Neural crest cell (in vitro differentiated cells): ENCODE measurements around the gene RCOR1. TPM values are rescaled to one million over a fixed set of nuclear protein-coding genes. Genes with fewer than 3 reads are reported as not detected.

ENCODE experiments used
- DNase-seq: peaks from one replicate; pipeline ENCODE4 v3.0.0; 2021; ENCODE audit warnings: low read depth, mixed read lengths, low spot score
- H3K27ac Mint-ChIP-seq: one replicate; pipeline ENCODE4 v1.8.0; 2021; ENCODE audit warnings: mild to moderate bottlenecking, mixed read lengths; ENCODE audit not compliant: unreplicated experiment
- H3K27me3 Mint-ChIP-seq: 2 replicates; pipeline ENCODE4 v1.8.0; 2021; ENCODE audit warnings: low read depth, mild to moderate bottlenecking, mixed read lengths
- H3K36me3 Mint-ChIP-seq: 2 replicates; pipeline ENCODE4 v1.8.0; 2021; ENCODE audit warnings: low read depth, mild to moderate bottlenecking, mixed read lengths
- H3K4me1 Mint-ChIP-seq: 2 replicates; pipeline ENCODE4 v1.8.0; 2021; ENCODE audit warnings: mixed read lengths
- H3K4me3 Mint-ChIP-seq: one replicate; pipeline ENCODE4 v1.8.0; 2021; ENCODE audit warnings: mild to moderate bottlenecking, mixed read lengths
- H3K9me3 Mint-ChIP-seq: 2 replicates; pipeline ENCODE4 v1.8.0; 2021; ENCODE audit warnings: mixed read lengths
- CTCF ChIP-seq: fragments of 200-600 bp; sonication (generic); conservative IDR thresholded peaks from 2 replicates; pipeline ENCODE4 v1.5.0; 2021; ENCODE audit warnings: antibody characterized with exemption, mild to moderate bottlenecking
- total RNA-seq: library from RNA; stranded (reverse); gene quantifications from 2 replicates; pipeline ENCODE4 v1.2.1, GENCODE V29; 2021

Gene RCOR1
- total RNA-seq, 1 donor from 2014 or later: 27.8 TPM

DNA sequence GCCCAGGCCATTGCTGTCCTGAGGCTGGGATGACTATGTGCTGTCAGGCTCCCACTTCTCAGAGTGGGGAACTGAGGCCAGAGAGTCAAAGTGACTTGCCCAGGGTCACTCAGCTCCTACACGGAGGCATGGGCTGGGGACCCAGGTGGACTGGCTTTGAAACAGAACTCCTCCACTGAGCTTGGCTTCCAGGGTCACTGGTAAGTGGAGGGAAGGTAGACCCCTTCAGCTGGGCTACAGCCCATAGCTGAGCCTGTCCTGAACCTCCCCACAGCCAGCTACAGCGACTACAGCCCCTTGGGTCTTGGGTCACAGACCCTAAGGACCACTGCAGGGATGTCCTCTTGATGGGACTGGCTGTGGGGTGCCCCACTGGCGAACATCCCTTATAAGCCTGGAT is 144.5 kb downstream of the RCOR1 start:
- H3K9me3 Mint-ChIP-seq: no peaks in the 10 kb centered on the region
- TF ChIP-seq CTCF: no peak
- no peak for DNase-seq
- H3K4me1 Mint-ChIP-seq: no peaks in the 10 kb centered on the region
- H3K27ac Mint-ChIP-seq: peak overlapping the region; percentile 57
- no peaks in the 10 kb centered on the region for H3K27me3 Mint-ChIP-seq
- H3K4me3 Mint-ChIP-seq: no peak overlapping the region
- peaks cover 8% of the 10 kb centered on the region for H3K36me3 Mint-ChIP-seq

- Mint-ChIP-seq H3K27me3 (no peaks in the 10 kb centered on the region), H3K9me3 (peaks cover 1% of the 10 kb centered on the region), H3K27ac (peak overlapping the region; percentile 78), H3K4me3 (no peak overlapping the region), H3K36me3 (peaks cover 9% of the 10 kb centered on the region), H3K4me1 (no peaks in the 10 kb centered on the region)
- DNase-seq: no peak
- no peak for TF ChIP-seq CTCF
These were observed 145.2 kb downstream of the RCOR1 start for GRCh38 chr14:102737402-102738372.

- H3K27me3 Mint-ChIP-seq: no peaks in the 10 kb centered on the region
- H3K9me3 Mint-ChIP-seq: peaks cover 6% of the 10 kb centered on the region
- no peaks in the 10 kb centered on the region for H3K4me1 Mint-ChIP-seq
- H3K27ac Mint-ChIP-seq: peak overlapping the region; percentile 78
- peaks cover 16% of the 10 kb centered on the region for H3K36me3 Mint-ChIP-seq
- no peak for DNase-seq
- no peak for TF ChIP-seq CTCF
- H3K4me3 Mint-ChIP-seq: no peak overlapping the region
These were observed 146.1 kb downstream of the RCOR1 start for GRCh38 chr14:102738373-102739189.

DNA sequence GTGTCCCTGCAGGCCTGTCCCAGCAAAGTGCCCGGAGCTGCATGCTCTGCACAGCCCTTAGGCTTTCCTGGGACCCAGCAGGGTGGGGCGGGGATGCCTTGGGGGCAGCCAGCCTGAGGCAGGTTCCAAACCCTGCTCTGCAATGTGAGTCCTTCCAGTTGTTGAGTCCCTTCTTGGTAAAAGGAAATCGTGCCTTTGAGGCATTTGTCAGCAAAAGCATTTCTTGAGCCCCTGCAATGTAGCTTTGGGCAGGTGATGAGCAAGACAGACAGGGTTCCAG is 146.7 kb downstream of the RCOR1 start:
- no peak overlapping the region for H3K4me3 Mint-ChIP-seq
- no peak for DNase-seq

More for the DNA sequence above, 146.7 kb downstream of the RCOR1 start:
- Mint-ChIP-seq H3K27ac (no peak overlapping the region), H3K4me1 (no peaks in the 10 kb centered on the region), H3K9me3 (peaks cover 6% of the 10 kb centered on the region), H3K27me3 (no peaks in the 10 kb centered on the region), H3K36me3 (peaks cover 16% of the 10 kb centered on the region)
- no peak for TF ChIP-seq CTCF
